ENCODE data around the gene SMIM28. TPM values are rescaled to one million over a fixed set of nuclear protein-coding genes. Genes with fewer than 3 reads are reported as not detected.
"Not testable (repeated sequence)": the region's sequence is repeated elsewhere in the genome, so short reads cannot be mapped to it uniquely, and the experiment has no call there.

The SMIM28 gene
- polyA plus RNA-seq, 5 donors, result not detected

- DNase-seq, result peak; percentile 28 to 36
Measured at GRCh38 chr6:138404666-138405337, 27.1 kb downstream of the SMIM28 start.

GRCh38 chr6:138405816-138406413 is 28.2 kb downstream of the SMIM28 start:
- no peak for DNase-seq

DNA sequence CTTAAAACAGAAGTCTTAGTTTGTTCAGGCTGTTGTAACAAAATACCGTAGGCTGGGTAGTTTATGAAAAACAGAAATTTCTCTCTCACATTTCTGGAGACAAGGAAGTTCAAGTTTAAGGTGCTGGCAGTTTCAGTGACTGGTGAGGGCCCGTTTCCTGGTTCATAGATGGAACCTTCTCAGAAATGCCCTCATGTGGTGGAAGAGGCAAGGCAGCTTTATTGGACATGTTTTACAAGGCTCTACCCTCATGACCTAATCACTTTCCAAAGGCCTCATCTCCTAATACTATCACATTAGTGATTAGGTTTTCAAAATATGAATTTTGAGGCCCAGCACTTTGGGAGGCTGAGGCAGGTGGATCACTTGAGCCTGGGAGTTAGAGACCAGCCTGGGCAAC is 28.7 kb downstream of the SMIM28 start:
- no peak for DNase-seq

DNA sequence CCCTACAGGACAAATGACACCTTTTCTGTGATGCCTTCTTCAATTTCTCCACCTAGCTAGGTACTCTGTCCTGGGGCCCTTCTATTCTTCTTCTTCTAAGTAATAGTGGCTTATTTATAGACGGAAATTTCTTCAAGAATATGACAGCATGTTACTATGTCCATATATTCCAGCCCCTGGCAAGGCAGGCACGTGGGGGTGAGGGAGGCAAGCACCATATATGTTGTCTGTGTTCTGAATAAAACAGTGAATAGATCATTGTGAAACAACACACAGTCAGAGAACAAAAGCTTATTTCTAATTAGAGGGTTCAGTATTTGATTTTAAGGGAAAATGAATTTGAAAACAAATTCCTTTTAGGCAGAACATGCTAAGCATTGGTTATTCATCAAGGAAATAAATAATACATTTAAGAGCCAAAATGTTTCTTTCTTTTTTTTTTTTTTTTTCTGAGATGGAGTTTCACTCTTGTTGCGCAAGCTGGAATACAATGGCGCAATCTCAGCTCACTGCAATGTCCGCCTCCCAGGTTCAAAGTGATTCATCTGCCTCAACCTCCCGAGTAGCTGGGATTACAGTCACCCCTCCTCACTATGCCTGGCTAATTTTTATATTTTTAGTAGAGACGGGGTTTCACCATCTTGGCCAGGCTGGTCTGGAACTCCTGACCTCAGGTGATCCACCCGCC is 32.5 kb downstream of the SMIM28 start:
- DNase-seq, result no peak

GRCh38 chr6:138410972-138411880 is 33.5 kb downstream of the SMIM28 start:
- no peak for DNase-seq

DNA sequence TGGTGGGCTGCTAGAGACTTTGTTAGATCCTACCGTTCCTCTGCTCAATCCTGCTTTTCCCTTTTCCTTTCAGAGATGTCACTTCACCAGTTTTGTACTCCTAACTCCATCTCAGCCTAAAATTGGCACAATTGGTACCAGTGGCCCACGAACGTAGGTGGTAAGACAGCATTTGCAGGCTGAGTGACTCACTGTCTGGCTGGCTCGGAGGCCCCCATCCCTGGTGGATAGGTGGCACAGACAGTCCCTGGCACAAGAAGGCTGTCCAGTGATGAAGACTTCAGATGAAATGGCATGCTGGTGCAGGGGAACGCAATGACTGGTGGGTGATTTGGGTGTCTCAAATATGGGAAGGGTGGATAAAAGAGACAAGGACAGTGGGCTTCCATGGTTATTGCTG is 37.4 kb downstream of the SMIM28 start:
- no peak for DNase-seq

GRCh38 chr6:138416206-138416605 is 38.5 kb downstream of the SMIM28 start:
- no peak for DNase-seq

- DNase-seq, result no peak
Measured at GRCh38 chr6:138417493-138418117, 39.9 kb downstream of the SMIM28 start.

DNA sequence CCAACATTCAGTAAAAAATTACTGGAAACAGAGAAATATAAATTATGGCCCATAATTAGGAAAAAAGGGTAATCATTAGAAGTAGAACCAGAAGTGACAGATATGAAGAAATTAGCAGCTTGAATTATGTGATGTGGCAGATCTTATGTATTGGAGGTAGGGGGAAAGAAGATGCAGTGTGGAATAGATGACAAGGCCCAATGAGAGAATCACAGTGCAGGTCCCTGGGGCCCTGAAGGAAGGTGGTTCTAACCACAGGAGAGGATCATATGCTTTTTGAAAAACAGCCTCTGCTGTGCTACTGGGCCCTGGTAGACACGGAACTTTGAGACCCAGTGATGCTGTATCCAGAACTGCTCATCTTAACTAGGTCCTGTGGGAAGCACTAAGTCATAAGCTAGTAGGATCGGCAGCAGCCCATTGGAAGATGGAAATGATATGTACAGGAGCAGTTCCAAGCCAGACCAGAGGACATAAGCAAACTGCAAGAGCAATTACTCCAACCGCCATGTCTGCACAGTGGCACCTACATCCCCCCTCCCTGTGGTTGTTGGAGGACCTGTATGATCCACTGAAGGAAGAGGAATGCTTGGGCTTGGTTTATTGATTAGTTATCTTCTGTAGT is 40.5 kb downstream of the SMIM28 start:
- DNase-seq, result no peak

DNA sequence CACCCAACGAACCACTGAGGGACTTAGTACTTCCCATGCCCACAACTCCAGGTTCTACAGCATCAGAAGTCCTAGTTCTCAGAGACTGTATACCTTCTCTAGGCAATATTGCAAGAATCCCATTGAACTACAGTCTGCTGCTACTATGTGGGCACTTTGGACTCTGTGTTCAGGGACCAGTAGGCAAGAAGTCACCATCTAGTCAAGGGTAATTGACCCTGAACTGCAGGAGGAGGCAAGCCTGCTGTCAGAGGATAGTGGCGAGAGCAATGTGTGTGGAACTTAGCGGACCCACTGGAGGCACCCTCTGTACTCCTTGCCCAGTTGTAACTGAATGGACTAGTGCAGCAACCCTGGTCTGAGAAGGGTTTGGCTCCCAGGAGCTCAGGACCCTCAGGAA is 42.1 kb downstream of the SMIM28 start:
- DNase-seq, result no peak

DNA sequence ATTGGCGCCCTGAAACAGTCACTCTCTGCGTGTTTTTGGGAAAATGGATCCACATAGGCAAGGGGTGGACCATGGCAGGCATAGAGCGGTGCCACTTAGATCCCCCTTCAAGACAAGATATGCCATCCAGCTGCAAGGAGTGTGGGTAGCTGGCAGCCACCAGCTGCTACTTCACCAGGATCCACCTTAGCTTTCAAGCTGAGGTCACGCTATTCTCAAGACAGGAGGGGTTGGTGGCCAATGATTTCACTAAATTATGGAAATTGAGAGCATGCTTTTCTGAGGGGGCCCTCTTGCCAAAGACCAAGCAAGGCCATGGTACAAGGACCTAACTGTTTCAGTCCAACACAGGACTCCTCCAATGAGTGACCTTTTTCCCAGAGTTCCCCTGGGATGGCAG is 42.7 kb downstream of the SMIM28 start:
- DNase-seq, result no peak

DNA sequence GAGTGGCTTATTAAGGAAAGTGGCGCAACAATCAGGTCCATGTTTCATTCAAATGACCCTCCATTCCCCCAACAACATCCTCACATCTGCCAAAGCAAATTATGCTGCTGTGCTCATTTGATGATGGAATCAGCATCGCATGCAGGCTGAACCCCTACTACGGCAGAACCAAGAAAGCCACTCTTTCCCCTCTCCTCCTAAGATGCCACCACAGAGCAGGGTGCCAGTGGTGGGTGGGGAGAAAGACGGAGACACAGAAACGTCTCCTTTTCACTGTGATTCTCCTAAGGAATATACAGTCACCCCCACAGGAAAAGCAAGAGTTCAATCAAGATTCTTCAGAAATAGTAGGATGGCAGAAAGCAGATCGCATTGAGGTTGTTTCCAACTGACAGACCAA is 43.4 kb downstream of the SMIM28 start:
- no peak for DNase-seq

DNA sequence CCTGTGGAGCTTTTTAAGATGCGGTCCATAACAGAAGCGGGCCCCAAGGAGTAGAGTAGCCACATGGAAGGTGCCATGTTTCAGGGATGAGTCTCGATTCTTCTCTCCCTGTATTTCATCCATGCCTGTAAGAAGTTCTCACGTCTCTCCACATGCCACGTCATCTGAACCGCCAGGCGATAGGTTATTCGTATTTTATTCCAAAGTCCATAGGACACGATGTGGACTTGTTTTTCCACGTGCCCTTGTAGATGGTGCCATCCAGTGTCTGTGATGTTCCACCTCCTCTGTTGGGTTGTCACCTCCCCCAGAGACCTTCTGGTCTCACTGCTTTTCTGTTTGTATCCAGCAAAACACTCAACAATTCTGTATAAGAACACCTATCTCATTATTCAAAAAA is 43.9 kb downstream of the SMIM28 start:
- no peak for DNase-seq

GRCh38 chr6:138422861-138423260 is 45.2 kb downstream of the SMIM28 start:
- no peak for DNase-seq

DNA sequence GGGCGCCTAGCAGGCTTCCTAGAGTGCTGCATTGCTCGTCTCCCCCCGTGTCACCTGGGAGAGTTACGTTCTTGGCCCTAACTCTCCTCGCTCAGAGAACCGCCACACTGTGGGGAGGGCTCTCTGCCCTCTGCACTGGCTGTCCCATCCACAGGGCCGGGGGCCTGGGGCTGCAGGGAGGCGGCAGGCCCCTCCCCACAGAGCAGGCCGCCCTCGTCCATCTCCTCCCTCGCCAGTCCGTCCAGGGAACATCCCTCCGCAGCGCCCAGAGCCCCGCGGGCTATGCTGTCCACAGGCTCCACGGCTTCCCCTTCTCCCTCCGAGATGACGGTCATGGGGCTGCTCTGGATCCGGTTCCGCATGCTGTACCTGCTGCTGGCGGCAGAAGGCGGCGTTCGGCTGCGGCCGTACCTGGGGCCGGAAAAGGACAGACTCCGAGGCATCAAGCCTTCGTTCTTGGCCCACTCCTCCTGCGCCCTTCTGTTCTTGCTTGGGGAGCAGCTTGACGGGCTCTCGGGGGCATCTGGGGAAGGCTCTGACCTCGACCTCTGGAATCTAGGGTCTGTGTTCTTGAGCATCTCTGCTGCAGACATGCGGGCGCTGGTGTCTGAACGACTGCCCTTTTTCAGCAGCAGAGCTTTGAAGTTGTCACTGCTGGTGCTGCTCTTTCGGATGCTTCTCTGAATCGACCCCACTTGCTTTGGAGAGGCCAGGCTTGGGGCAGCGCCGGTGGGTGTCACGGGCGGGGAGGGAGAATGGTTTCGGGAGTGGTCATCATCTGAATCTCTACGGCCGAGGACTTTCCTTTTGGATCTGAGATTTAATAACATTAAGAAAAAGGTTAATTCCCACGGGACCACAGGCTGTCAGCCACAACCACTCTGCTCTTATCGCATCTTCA is 46.5 kb downstream of the SMIM28 start:
- no peak for DNase-seq

DNA sequence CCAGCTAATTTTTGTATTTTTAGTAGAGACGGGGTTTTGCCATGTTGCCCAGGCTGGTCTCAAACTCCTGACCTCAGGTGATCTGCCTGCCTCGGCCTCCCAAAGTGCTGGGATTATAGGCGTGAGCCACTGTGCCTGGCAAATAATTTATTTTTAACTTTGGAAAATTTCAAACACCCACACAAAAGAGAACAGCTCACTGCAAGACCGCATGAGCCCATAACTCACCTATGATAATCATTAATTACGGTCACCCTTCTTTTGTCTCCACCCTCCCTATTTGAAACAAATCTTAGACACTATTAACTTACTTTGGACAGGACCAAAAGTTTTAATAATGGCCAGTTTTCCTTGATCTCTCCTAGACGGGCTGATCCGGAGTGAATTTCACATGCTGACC is 47.6 kb downstream of the SMIM28 start:
- DNase-seq, result not testable (repeated sequence)

DNA sequence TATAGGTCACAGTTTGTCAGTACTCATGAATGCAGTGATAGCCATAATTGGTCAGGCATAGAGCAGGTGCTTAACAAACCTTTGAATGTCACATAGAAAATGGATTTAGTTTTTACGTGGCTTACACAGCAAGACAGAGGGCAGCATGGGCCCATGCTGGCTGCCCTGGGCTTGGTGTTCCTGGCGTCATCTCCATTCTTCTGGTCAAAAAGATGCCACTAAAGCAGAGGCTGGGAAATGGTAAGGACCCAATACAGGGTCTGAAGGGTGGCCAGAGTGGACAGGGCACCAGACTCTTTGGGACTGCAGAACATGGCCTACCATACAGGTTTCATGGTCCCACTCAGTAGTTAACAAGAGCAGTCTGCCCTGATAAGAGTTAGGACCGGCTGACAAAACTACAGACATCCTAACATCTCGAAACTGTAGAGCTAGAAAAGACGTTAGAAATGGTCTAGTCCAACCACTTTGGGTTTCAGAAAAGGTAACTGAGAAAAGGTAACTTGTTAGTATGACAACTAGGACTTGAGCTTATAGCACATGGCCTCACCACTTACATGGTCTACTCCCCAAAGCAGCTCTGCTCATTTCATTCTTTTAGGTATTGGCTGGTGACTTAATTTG is 48.9 kb downstream of the SMIM28 start:
- no peak for DNase-seq

- DNase-seq, result no peak
Measured at GRCh38 chr6:138427701-138428100, 50.0 kb downstream of the SMIM28 start.

GRCh38 chr6:138428944-138429598 is 51.4 kb downstream of the SMIM28 start:
- peak; percentile 42 to 55 for DNase-seq

Measured in right lung (tissue), 5 donors.